ENCODE measurements around the gene KLHL7.

The KLHL7 gene

DNA sequence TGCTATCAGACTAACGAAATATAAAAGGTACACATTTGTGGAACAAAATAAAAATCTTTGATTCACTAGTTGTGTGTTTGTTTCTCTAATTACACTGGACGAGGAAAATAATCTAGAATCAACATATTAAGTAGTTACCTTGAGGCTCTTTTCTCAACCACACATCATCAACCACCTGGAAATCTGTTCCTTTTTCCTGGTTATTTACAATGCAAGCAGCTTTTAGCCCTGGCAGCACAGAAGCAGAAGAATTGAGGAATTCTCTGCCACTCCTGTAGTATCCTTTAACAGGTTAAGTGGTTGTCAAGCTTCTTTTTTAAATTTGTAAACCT, 100.0 kb downstream of the KLHL7 start:
- no peak for DNase-seq (ENCODE audit: low read depth)
- TF ChIP-seq, protein P1, sequence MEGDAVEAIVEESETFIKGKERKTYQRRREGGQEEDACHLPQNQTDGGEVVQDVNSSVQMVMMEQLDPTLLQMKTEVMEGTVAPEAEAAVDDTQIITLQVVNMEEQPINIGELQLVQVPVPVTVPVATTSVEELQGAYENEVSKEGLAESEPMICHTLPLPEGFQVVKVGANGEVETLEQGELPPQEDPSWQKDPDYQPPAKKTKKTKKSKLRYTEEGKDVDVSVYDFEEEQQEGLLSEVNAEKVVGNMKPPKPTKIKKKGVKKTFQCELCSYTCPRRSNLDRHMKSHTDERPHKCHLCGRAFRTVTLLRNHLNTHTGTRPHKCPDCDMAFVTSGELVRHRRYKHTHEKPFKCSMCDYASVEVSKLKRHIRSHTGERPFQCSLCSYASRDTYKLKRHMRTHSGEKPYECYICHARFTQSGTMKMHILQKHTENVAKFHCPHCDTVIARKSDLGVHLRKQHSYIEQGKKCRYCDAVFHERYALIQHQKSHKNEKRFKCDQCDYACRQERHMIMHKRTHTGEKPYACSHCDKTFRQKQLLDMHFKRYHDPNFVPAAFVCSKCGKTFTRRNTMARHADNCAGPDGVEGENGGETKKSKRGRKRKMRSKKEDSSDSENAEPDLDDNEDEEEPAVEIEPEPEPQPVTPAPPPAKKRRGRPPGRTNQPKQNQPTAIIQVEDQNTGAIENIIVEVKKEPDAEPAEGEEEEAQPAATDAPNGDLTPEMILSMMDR (IDR thresholded peaks at IDR 0.05; ENCODE audit: insufficient read depth, low read depth, low read length, missing control alignments): no peak
- no peak overlapping the region for H3K4me3 ChIP-seq (ENCODE audit: low read depth, low read length)

DNA sequence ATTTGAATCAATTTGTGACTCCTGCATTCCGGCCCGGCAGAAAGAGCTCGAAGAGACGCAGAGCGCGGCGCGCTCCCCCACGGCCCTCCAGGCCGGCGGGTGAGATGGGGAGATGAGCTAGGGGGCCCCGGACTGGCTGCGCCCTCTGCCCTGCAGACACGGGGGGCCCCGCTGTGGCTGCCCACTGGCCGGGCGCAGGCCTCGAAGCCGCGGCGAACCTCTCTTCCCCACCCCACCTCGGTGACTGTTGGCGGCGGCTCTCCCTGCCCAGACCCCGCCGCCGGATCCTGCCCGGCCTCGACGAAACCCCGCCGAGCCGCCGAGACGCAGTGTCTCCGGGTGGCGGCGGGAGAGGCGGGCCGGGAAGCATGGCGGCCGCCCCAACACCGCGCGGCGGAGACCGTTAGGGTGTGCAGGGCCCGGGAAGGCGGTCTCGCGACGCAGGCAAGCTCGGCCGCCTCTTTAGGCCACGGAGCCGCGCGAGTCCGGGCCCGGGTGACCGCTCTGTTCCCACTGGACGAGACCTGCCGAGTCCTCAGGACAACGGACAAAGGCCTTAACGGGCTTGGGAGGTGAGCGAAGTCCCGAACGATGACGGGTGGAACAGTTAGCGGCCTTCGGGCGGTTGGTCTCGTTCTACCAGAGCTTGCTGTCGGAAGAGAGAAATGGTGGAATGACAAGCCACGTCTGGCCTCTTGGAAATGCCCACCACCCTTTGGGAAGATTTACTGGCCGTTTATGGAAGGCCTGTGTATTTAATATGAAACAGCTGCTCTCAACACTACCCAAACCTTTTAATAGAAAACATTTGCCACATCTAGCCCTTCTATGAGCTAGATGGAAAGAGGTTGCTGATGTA, 100.6 kb downstream of the KLHL7 start:
- TF ChIP-seq, protein P1 (IDR thresholded peaks at IDR 0.05; ENCODE audit: insufficient read depth, low read depth, low read length, missing control alignments): no peak
- no peak for DNase-seq (ENCODE audit: low read depth)
- H3K4me3 ChIP-seq (ENCODE audit: low read depth, low read length): no peak overlapping the region

DNA sequence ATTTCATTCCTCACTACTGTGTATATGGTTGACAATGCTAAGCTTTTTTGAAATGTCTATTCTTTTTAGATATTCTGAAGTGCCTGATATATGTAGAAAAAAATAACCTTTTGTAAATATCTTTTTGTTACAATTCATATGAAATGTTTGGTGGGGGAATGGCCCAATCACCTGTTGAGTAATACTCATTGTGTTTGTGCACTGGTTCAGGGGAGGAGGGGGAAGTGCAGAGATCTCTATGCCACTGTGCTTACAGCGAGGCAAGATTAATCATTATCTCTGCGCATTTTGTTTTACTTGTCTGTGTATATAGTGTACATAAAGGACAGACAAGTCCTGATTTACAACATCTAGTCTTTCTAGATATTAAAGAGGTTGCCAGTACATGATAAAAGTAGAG, 101.4 kb downstream of the KLHL7 start:
- DNase-seq (ENCODE audit: low read depth): no peak
- TF ChIP-seq, protein P1 (IDR thresholded peaks at IDR 0.05; ENCODE audit: insufficient read depth, low read depth, low read length, missing control alignments): no peak
- H3K4me3 ChIP-seq (ENCODE audit: low read depth, low read length): no peak overlapping the region

DNA sequence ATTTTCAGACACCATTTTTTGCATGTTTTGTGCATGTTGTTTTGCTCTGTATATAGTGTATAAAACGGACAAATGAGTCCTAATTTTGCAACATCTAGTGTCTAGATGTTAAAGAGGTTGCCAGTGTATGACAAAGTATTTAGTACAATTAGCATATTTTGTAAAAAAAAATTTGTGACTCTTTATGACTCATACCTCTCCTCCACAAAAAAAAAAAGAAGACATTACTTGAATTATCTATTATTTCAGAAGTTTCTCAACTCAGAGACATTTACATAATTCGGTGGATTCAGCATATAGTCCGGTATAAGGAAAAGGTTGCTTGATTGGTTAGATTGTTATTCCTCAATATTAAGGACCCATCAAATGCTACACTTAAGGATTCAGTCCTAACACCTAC, 102.3 kb downstream of the KLHL7 start:
- TF ChIP-seq, protein P1 (IDR thresholded peaks at IDR 0.05; ENCODE audit: insufficient read depth, low read depth, low read length, missing control alignments): no peak
- H3K4me3 ChIP-seq (ENCODE audit: low read depth, low read length): no peak overlapping the region
- DNase-seq (ENCODE audit: low read depth): no peak

DNA sequence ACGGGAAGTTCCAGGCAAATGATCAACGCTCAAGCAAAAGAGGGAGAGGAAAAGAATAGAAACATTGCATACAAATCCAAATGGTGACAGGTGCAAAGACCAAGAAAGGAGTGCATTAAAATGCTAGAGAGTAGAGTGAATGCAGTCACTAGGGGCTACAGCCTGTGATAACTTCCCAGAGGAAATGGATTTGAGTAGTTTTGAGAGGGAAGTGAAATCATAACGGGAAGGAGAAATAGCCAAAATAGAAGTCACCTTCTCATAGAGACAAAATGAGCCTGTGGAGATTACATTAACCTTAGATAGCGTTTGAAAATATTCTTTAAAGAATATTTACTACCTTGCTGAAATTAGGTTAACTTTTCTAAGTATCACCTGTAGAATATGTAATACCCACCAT, 102.7 kb downstream of the KLHL7 start:
- no peak overlapping the region for H3K4me3 ChIP-seq (ENCODE audit: low read depth, low read length)
- TF ChIP-seq, protein P1 (IDR thresholded peaks at IDR 0.05; ENCODE audit: insufficient read depth, low read depth, low read length, missing control alignments): no peak
- DNase-seq (ENCODE audit: low read depth): no peak

DNA sequence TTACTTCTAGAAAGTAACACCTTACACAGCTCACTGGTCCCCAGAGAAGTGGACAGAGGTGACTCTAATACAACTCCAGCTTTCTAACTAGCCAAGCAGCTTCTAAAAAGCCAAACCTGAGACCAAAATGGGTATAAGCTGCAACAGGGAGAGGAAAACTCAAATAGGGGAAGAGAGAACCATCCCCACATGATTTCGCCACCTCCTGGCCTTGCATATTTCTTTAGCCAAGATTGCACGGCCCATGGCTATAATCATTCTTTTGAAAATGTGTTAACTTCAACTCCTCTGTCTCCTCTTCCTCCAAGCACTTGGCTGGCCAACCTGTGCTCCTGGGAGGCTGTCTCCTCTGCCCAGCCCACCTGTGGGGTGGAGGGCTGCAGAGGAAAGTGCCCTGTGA, 104.9 kb downstream of the KLHL7 start:
- no peak for DNase-seq (ENCODE audit: low read depth)
- no peak overlapping the region for H3K4me3 ChIP-seq (ENCODE audit: low read depth, low read length)
- TF ChIP-seq, protein P1 (IDR thresholded peaks at IDR 0.05; ENCODE audit: insufficient read depth, low read depth, low read length, missing control alignments): no peak

DNA sequence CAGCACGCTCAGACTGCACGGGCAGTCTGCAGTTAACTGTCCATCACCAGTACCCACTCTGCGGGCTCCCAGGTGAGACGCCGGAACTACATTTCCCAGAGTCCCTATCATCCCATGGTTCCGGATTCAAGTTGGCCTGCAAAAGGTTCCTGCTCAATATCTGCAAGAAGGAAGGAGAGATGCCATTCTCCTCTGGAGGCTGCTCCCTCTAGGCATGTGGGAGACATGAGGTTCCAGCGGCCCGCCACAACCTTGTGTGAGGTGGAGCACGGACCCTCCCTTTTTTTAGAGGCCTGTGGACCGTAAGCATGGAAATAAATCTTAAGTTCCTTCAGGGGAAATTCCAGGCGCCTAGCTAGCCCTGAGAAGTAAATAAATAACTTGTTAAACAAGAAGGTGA, 106.0 kb downstream of the KLHL7 start:
- TF ChIP-seq, protein P1 (IDR thresholded peaks at IDR 0.05; ENCODE audit: insufficient read depth, low read depth, low read length, missing control alignments): no peak
- DNase-seq (ENCODE audit: low read depth): no peak
- no peak overlapping the region for H3K4me3 ChIP-seq (ENCODE audit: low read depth, low read length)
